DMS 273 treated with DMSO at 0.1 percent for 48 hours (cell line): ENCODE results near the gene RNF135.
"Not testable (repeated sequence)": the region's sequence is repeated elsewhere in the genome, so short reads cannot be mapped to it uniquely, and the experiment has no call there.

Experiments
- DNase-seq: peaks from one replicate; lab custom pipeline; 2025; lab: John Stamatoyannopoulos, UW

The RNF135 gene

DNA sequence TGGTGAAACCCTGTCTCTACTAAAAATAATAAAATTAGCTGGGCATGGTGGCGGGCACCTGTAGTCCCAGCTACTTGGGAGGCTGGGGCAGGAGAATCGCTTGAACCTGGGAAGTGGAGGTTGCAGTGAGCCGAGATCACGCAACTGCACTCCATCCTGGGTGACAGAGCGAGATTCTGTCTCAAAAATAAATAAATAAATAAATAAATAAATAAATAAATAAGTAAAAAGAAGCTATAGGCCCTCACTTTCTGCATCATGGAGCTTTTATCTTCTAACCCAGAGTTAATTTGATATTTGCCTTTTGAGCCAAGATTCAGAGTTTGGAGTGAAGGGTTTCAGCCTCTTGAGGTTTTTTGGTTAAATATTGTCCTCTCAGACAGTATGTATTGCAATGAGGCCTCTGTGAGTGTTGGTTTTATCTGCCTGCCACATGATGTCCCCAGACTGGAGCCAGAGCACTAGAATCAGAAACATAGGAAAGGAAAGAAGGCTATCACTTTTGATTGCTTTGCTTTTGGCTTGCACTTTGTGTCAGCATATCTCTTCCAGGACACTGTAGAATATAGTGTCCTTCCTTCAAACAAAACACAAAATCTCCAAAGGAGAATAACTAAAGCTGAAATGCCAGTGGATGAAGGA is 32.5 kb downstream of the RNF135 start:
- no peak for DNase-seq

DNA sequence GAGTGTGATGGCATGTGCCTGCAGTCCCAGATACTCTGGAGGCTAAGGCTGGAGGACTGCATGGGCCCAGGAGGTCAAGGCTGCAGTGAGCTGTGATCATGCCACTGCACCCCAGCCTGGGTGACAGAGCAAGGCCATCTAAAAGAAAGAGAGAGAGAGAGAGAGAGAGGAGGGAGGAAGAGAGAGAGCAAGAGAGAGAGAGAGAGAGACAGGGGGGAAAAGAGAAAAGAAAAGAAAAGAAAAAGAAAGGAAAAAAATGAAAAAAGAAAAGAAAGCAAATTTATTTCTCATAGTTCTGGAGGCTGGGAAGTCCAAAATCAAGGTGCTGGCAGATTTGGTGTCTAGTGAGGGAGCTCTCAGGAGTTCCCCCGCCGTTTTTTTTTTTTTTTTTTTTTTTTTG is 33.3 kb downstream of the RNF135 start:
- no peak for DNase-seq

DNA sequence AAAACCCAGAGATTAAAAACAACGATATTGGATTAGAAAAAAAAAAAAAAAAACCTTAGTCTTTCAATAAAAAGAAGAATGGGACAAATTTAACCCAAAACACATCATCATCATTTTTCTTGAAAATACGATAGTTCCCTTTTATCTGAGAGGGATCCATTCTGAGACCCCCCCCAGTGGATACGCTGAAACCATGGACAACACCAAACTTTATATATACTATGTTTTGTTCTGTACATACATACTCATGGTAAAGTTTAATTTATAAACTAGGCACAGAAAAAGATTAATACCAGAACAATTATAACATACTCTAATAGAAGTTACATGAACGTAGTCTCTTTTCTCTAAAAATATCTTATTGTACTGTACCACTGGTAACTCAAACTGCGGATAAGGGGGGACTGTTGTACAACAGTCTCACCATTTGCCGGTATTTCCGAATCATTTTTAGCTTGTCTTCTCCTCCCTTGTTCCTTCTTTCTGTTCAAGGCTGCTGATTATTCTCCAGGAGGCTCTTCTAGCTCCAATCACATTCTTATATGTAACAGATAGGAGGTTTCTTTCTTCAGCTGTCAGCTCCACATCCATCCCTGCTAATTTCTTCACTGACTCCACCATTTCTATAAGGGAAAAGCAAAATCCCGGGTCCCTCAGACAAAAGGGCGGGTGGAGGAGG is 37.0 kb downstream of the RNF135 start:
- no peak for DNase-seq

DNA sequence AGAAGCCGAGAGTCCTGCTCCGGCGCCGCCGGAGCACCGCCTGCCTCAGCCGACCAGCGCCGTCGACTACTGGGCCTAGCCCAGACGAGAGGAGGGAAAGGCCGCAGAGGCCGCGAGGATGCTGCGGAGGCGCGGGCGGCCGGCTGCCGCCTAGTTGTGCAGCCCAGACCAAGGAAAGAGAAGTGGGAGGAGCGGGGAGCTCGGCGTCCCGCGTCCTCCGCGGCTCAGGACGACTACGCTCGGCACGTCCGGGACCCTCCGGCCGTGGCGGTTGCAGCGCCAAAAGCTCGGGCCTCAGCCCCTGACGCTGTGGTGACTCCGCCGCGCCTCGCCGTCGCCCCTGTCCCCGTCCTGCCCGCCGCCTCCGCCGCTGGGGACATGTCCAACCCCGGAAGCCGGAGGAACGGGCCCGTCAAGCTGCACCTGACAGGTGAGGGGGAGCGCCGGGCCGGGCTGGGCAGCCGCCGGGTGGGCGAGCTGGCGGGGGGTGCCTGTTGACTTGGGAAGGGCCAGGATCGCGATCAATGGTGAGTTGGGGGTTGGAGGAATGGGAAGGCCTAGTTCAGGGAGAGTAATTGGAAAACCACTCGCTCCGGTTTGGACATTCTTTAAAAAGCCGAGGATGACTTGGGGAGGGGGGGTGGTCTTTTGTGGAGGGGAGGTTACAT is 37.7 kb downstream of the RNF135 start:
- no peak for DNase-seq

DNA sequence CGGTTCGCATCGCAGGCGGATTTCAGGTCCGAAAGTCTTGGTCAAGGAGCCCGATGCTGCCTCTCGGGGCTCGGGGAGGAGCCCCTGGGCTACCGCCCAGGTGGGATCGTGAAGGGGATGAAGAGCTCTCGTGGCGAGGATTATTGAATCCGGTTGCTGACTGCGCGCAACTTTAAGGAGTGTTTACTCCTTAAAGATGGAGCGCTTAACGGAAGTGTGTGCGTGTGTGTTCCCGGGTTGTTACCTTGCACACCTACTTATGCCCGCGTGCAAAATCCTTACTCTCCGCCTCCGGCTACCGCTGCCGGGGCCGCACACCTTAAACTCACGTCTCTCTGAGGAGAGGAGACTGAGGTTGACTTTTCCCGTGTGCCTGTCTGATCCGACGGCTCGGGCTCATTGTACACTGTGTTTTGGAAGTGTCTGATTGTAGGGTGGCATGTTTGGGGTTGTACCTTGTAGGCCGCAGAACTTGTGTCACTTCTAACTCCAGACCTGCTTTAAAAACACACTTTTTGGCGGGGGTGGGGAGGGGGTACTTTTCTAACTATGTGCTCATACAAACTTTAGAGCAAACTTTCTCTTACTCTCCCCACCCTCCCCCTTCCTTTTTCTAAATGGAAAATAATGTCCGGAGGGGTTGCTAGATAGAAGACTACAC is 38.3 kb downstream of the RNF135 start:
- DNase-seq, result not testable (repeated sequence)

DNA sequence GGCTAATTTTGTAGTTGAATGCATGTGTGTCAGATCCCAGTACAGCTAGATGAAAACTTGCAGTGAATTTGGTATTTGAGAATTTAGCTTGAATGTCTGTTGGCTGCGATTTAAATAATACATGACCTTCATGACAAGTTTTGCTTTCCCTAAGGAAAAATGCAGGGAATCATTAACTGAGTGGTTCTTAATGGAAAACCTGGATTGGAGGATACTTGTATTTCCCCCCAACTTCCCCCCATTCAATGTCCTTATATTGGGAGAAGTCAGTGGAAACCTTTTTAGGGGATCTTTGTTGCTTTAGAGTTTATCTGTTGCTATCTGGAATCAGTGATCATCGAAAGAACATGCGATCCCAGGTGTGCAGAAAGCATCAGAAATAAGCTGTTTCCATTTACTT is 39.2 kb downstream of the RNF135 start:
- not testable (repeated sequence) for DNase-seq

DNA sequence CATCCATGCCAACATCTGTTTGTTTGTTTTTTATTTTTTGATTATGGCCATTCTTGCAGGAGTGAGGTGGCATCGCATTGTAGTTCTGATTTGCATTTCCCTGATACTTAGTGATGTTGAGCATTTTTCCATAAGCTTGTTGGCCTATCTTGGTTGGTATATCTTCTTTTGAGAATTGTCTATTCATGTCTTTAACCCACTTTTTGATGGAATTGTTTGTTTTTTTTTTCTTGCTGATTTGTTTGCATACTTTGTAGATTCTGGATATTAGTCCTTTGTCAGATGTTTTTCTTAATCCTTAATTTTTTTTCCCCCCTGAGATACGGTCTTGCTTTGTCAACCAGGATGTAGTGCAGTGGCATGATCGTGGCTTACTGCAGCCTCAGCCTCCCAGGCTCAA is 43.0 kb downstream of the RNF135 start:
- no peak for DNase-seq

DNA sequence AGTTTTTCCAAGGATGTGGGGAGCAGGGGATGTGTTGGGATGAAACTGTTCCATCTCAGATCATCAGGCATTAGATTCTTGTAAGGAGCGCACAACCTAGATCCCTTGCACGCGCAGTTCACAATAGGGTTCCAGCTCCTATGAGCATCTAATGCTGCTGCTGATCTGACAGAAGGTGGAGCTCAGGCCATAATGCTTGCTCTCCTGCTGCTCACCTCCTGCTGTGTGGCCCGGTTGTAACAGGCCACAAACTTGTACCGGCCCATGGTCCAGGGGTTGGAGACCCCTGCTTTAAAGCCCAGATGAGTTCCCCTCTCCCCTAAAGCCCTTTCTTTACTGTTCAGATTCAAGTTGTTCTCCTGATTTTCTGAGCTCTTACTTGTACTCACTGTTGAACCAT is 44.8 kb downstream of the RNF135 start:
- no peak for DNase-seq

DNA sequence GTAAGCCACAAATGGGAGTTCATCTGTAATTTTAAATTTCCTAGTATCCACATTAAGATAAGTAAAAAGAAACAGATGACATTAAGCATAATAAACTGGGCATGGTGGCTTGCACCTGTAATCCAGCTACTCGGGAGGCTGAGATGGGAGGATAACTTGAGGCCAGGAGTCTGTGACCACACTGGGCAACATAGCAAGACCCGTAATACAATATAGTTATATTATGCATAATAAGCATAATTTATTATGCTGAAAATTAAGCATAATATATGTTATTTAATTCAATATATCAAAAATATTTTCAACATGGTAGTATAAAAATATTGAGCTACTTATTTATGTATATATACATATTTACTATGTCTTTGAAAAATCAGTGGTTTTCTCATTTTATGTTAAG is 48.2 kb downstream of the RNF135 start:
- DNase-seq, result no peak

DNA sequence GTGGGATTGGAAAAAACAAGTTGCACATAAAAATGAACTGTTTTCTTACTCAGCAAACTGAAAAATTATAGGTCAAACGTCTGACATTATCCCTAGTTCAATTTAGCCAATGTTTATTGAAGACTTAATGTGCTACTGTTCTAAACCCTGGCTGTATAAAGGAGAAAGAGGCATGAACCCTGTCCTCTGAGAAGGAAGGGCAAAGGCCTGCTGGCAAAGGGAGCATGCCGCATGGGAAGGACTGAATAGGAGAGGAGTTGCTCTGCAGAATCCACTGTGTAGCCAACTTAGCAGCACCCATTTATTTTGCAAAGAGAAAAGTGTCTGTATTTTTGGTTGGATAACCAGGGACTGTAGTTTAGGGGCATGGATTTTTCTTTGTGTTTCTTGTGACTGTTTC is 52.3 kb downstream of the RNF135 start:
- DNase-seq, result not testable (repeated sequence)

DNA sequence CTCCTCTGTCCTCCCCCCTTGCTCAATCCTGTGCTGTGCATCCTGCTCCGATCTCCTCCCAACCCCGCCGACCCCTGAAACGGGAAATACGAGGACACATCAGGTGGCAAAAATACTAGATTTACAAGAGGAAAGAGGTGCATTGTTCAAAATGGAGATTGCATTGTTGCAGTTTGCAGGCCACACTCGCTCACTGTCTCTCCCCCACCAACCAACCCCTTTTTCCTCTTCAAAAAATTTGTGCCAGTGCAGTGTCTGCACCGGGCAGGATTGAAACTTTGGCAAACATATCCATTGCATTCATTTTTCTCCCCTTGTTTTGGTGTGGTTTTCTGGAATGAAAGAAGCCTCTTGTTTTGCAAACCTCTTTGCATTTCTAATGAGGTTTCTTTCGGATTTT is 61.0 kb downstream of the RNF135 start:
- DNase-seq, result no peak

DNA sequence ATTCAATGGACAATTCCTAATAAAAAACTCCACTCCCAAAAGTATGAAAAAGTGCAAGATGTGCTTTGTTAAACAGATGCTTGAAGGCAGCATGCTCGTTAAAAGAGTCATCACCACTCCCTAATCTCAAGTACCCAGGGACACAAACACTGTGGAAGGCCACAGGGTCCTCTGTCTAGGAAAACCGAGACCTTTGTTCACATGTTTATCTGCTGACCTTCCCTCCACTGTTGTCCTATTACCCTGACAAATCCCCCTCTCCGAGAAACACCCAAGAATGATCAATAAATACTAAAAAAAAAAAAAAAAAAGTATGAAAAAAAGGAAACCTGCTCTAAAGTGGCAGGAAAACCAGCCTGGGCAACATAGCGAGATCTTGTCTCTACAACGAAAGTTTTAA is 64.8 kb downstream of the RNF135 start:
- DNase-seq, result not testable (repeated sequence)

DNA sequence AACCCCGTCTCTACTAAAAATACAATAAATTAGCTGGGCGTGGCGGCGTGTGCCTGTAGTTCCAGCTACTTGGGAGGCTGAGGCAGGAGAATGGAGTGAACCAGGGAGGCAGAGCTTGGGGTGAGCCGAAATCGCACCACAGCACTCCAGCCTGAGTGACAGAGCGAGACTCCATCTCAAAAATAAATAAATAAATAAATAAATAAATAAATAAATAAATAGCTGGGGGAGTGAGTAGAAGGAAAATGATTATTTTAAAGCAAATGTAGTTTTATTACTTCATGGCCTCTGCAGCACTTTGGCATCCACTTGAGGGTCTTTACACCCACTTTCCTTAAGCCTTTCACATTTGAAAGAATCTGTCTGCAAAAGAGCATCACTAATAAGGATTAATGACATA is 70.0 kb downstream of the RNF135 start:
- not testable (repeated sequence) for DNase-seq

DNA sequence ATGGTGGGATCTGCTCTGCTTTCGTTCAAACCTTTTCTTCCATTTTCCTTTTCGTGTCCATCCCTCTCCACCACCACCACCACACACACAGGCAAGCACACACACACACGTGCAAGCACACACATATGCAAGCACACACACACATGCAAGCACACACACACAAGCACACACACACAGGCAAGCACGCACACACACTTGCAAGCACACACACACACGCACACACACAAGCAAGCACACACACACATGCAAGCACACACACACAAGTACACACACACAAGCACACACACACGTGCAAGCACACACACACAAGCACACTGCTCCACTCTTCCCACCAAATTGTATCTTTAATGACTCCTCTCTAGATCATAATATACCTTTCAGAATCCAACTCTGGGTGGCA is 71.5 kb downstream of the RNF135 start:
- DNase-seq, result not testable (repeated sequence)

DNA sequence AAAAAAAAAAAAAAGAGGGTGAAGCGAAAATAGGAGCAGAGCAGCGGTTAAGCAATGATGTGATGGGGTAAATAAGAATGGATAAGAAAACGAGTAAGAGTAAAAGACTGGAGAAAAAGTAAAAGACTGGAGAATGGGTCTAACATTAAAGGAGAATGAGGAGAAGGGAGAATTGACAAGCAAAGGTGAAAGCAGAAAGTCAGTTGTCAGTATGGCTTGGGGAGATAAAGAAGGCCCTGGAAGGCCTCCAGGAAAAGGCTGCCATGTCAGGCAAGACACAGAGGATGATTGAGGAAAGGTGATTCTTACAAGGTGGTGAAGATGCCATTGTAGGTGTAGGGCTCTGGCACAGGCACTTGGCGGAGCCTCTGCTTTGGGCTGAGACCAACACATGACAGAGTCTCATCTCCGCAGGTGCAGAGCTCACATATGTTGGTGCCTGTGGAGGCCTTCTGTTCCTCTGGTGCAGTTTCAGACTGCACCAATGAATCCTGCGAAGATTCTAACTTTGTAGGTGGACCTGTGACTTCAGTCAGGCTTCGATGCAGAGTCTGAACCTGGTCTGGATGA is 76.1 kb downstream of the RNF135 start:
- DNase-seq, result not testable (repeated sequence)

DNA sequence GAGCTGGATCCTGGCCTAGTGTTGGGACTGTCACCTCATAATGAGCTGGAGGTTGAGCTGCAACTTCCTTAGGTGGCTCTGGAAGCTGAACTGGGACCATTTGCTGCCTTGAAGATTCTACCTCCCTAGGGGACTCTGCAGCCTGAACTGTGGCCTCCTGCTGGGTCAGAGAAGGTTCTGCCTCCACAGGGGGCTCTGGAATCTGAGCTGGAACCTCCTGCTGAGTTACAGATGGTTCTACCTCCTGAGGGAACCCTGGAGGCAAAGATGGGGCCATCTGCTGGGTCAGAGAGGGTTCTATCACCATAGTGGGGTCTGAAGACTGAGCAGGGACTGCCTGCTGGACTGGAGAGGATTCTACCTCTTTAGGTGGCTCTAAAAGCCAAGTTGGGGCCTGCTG is 77.3 kb downstream of the RNF135 start:
- DNase-seq, result no peak

DNA sequence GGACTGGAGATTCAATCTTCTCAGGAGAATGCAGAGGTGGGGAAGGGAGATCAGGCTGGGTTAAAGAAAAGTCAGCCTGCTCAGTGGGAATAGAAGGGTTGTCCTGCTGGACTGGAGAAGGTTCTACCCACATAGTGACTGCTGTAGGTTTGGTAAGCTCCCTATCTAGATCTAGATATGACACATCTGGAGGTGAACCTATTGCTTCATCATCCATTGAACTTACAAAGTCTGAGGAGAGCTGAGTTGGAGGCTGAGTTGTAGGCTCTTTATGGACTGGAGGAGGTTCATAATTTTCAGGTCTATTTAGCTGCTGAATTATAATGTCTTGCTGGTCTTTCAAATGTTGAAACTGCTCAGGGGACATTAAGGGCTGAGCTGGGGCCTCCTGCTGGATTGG is 77.9 kb downstream of the RNF135 start:
- no peak for DNase-seq
